Measurements from ENCODE around the gene ZNF227. TPM values are rescaled to one million over a fixed set of nuclear protein-coding genes. Genes with fewer than 3 reads are reported as not detected.

ZNF227 gene
- total and polyA plus RNA-seq, 9 of the 15 experiments (the other 6 are each of a cell fraction or from before 2014, with no cell fraction given): 3.0 to 15.1 (median 10.0) TPM

DNA sequence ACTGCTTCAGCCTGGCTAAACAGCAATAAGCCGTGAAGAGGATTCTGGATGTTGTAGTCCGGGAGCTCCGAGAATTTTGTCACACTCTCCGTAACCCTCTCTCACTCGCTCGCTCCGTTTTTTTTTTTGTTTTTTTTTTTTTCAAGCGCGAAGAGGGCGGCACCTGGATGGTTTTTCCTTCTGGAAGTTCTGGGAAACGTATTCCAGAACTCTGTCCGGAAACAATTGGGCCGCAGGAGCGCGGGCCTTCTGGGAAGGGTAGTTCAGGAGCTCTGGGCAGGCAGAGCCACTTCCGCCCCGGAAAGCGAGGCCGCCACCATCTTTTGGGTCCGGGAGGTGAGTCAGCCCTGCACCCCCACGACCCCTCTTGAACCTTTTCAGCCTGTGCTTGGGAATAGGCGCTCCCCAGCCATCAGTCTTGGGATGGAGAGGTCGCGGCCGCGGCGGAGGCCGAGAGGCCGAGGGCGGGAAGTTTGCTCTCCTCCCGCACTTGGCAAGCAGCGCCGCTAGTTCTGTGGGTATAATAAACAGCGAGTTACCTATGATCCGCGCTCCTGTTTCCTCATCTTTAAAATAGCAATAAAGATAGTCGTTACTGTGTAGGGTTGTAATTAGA is at the start of gene ZNF227 (continued):
- TF ChIP-seq ATF7 (IDR thresholded peaks at IDR 0.05) (peak; percentile 35; the same call in 1 of the 2 replicates), ZNF324 (CRISPR knock-in tag; IDR thresholded peaks at IDR 0.05) (no peak), POLR3G (IDR thresholded peaks at IDR 0.05; ENCODE audit: extremely low read depth, insufficient read length, insufficient replicate concordance) (no peak), GATA2 (CRISPR knock-in tag; IDR thresholded peaks at IDR 0.05) (no peak), TSC22D4 (tag; IDR thresholded peaks at IDR 0.05) (no peak), MTA2 (IDR thresholded peaks at IDR 0.05; ENCODE audit: low read depth) (no peak), ERF (CRISPR knock-in tag; IDR thresholded peaks at IDR 0.05) (no peak), ZSCAN29 (IDR thresholded peaks at IDR 0.05) (no peak), POLR2AphosphoS2 (IDR thresholded peaks at IDR 0.05; ENCODE audit: low read length) (no peak), HOXB6 (CRISPR knock-in tag; IDR thresholded peaks at IDR 0.05; ENCODE audit: borderline replicate concordance) (no peak)
- TF ChIP-seq, protein P1, sequence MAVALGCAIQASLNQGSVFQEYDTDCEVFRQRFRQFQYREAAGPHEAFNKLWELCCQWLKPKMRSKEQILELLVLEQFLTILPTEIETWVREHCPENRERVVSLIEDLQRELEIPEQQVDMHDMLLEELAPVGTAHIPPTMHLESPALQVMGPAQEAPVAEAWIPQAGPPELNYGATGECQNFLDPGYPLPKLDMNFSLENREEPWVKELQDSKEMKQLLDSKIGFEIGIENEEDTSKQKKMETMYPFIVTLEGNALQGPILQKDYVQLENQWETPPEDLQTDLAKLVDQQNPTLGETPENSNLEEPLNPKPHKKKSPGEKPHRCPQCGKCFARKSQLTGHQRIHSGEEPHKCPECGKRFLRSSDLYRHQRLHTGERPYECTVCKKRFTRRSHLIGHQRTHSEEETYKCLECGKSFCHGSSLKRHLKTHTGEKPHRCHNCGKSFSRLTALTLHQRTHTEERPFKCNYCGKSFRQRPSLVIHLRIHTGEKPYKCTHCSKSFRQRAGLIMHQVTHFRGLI (CRISPR knock-in tag; IDR thresholded peaks at IDR 0.05): no peak
- TF ChIP-seq, protein P2, sequence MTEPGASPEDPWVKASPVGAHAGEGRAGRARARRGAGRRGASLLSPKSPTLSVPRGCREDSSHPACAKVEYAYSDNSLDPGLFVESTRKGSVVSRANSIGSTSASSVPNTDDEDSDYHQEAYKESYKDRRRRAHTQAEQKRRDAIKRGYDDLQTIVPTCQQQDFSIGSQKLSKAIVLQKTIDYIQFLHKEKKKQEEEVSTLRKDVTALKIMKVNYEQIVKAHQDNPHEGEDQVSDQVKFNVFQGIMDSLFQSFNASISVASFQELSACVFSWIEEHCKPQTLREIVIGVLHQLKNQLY (CRISPR knock-in tag; conservative IDR thresholded peaks at IDR 0.05): no peak
- TF ChIP-seq, protein P3, sequence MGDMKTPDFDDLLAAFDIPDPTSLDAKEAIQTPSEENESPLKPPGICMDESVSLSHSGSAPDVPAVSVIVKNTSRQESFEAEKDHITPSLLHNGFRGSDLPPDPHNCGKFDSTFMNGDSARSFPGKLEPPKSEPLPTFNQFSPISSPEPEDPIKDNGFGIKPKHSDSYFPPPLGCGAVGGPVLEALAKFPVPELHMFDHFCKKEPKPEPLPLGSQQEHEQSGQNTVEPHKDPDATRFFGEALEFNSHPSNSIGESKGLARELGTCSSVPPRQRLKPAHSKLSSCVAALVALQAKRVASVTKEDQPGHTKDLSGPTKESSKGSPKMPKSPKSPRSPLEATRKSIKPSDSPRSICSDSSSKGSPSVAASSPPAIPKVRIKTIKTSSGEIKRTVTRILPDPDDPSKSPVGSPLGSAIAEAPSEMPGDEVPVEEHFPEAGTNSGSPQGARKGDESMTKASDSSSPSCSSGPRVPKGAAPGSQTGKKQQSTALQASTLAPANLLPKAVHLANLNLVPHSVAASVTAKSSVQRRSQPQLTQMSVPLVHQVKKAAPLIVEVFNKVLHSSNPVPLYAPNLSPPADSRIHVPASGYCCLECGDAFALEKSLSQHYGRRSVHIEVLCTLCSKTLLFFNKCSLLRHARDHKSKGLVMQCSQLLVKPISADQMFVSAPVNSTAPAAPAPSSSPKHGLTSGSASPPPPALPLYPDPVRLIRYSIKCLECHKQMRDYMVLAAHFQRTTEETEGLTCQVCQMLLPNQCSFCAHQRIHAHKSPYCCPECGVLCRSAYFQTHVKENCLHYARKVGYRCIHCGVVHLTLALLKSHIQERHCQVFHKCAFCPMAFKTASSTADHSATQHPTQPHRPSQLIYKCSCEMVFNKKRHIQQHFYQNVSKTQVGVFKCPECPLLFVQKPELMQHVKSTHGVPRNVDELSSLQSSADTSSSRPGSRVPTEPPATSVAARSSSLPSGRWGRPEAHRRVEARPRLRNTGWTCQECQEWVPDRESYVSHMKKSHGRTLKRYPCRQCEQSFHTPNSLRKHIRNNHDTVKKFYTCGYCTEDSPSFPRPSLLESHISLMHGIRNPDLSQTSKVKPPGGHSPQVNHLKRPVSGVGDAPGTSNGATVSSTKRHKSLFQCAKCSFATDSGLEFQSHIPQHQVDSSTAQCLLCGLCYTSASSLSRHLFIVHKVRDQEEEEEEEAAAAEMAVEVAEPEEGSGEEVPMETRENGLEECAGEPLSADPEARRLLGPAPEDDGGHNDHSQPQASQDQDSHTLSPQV (IDR thresholded peaks at IDR 0.05): no peak
- TF ChIP-seq, protein P4, sequence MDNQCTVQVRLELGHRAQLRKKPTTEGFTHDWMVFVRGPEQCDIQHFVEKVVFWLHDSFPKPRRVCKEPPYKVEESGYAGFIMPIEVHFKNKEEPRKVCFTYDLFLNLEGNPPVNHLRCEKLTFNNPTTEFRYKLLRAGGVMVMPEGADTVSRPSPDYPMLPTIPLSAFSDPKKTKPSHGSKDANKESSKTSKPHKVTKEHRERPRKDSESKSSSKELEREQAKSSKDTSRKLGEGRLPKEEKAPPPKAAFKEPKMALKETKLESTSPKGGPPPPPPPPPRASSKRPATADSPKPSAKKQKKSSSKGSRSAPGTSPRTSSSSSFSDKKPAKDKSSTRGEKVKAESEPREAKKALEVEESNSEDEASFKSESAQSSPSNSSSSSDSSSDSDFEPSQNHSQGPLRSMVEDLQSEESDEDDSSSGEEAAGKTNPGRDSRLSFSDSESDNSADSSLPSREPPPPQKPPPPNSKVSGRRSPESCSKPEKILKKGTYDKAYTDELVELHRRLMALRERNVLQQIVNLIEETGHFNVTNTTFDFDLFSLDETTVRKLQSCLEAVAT (IDR thresholded peaks at IDR 0.05): no peak
- TF ChIP-seq, protein P5, sequence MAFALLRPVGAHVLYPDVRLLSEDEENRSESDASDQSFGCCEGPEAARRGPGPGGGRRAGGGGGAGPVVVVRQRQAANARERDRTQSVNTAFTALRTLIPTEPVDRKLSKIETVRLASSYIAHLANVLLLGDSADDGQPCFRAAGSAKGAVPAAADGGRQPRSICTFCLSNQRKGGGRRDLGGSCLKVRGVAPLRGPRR (CRISPR knock-in tag; IDR thresholded peaks at IDR 0.05): no peak
- TF ChIP-seq, protein P6, sequence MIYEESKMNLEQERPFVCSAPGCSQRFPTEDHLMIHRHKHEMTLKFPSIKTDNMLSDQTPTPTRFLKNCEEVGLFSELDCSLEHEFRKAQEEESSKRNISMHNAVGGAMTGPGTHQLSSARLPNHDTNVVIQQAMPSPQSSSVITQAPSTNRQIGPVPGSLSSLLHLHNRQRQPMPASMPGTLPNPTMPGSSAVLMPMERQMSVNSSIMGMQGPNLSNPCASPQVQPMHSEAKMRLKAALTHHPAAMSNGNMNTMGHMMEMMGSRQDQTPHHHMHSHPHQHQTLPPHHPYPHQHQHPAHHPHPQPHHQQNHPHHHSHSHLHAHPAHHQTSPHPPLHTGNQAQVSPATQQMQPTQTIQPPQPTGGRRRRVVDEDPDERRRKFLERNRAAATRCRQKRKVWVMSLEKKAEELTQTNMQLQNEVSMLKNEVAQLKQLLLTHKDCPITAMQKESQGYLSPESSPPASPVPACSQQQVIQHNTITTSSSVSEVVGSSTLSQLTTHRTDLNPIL (CRISPR knock-in tag; IDR thresholded peaks at IDR 0.05): no peak
- TF ChIP-seq, protein P7, sequence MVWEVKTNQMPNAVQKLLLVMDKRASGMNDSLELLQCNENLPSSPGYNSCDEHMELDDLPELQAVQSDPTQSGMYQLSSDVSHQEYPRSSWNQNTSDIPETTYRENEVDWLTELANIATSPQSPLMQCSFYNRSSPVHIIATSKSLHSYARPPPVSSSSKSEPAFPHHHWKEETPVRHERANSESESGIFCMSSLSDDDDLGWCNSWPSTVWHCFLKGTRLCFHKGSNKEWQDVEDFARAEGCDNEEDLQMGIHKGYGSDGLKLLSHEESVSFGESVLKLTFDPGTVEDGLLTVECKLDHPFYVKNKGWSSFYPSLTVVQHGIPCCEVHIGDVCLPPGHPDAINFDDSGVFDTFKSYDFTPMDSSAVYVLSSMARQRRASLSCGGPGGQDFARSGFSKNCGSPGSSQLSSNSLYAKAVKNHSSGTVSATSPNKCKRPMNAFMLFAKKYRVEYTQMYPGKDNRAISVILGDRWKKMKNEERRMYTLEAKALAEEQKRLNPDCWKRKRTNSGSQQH (CRISPR knock-in tag; IDR thresholded peaks at IDR 0.05): no peak
